Measurements from ENCODE around the gene ABHD15.

GRCh38 chr17:29546085-29546484 is 20.8 kb downstream of the ABHD15 start:
- TF ChIP-seq CTCF (IDR thresholded peaks at IDR 0.05) (no peak), POLR2A (IDR thresholded peaks at IDR 0.05) (no peak)

Data from Peyer's patch (tissue), 4 donors.